ENCODE data around the gene ITM2C. TPM values are rescaled to one million over a fixed set of nuclear protein-coding genes. Genes with fewer than 3 reads are reported as not detected.

The ITM2C gene
- total RNA-seq, 2 experiments from 2014 or later: 43.2 to 43.4 TPM

DNA sequence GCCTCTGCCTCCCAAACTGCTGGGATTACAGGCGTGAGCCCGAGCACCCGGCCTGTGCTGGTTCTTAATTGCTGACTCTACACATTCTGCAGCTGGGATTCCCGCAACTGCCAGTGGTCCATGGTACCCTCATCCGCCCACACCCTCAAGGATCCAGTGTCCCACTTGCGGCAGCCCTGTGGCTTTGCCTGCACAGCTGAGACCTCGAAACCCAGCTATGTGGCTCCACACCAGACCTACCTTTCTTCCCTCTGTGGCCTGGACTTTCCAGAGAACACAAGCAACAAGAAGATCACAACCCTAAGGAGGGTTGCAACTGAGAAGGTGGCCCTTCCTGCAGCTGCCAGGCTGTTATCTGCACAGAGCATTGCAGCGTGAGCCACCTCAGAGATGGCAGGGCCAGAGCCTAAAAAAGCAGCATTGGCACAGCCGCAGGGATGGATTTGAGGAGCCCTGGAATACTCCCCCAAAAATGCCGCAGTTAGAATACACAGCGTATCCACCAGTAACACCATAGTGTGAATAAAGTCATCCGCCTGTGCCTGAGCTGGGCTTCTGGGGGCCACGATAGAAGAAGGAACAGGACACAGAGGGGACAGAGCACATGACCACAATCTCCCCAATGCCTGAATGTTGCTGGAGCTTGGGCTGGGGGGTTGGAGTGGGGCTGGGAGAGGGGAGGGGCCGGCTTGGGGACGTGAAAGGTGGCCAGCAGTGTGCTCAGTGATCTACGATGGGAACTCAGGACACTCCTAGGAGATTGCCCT, 58.4 kb downstream of the ITM2C start:
- ATAC-seq (no peak), DNase-seq (peak; percentile 36)
- intact Hi-C loops (cut with micrococcal nuclease): no loop called here
- H3K4me1 Mint-ChIP-seq (ENCODE audit: low read depth): peaks cover 84% of the 10 kb centered on the region
- TF ChIP-seq CTCF (IDR thresholded peaks at IDR 0.05): no peak
- CTCF ChIA-PET: interaction anchor here (1.6 to 11.4 kb wide), 5 partner anchors 9 to 75 kb away, joined by 4 to 181 read pairs (median 22); no protein-coding TSS in a partner anchor
- H3K4me3 Mint-ChIP-seq: peak overlapping the region; percentile 74
- no peaks in the 10 kb centered on the region for H3K27me3 Mint-ChIP-seq
- H3K27ac Mint-ChIP-seq: peak overlapping the region; percentile 98
- POLR2A ChIA-PET: interaction anchor here (0.8 to 10.0 kb wide), 7 partner anchors 10 to 72 kb away, joined by 3 to 86 read pairs (median 5); no protein-coding TSS in a partner anchor
- no peaks in the 10 kb centered on the region for H3K9me3 Mint-ChIP-seq
- peaks cover 5% of the 10 kb centered on the region for H3K36me3 Mint-ChIP-seq (ENCODE audit: low read depth)

DNA sequence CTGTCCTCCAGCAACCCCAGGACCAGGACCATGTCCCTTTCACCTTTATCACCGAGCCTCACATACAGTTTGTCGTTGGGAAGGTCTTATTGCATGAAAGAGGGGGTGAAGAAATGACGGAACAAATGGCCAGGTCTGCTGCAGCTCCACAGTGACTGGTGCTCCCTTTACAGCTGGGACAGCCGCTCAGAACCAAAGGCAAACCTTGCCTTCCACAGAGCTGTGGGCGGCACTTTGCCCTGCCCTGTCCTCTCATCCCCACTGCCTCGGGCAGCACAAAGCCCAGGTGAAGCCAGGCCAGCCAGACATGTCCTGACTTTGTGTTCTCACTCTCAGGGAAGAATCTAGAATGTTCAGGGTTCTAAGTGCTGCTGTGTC, 59.3 kb downstream of the ITM2C start:
- peaks cover 5% of the 10 kb centered on the region for H3K36me3 Mint-ChIP-seq (ENCODE audit: low read depth)
- DNase-seq: no peak
- ATAC-seq: no peak
- H3K9me3 Mint-ChIP-seq: no peaks in the 10 kb centered on the region
- intact Hi-C loops (cut with micrococcal nuclease): loop anchor here (2.0 kb wide), 3 partner anchors 17 to 61 kb away; no protein-coding TSS in a partner anchor
- no peak for TF ChIP-seq CTCF (IDR thresholded peaks at IDR 0.05)
- CTCF ChIA-PET: interaction anchor here (1.0 to 11.4 kb wide), 14 partner anchors 11 to 128 kb away, joined by 3 to 181 read pairs (median 5); no protein-coding TSS in a partner anchor
- POLR2A ChIA-PET: interaction anchor here (0.8 to 10.0 kb wide), 9 partner anchors 9 to 73 kb away, joined by 3 to 86 read pairs (median 5); no protein-coding TSS in a partner anchor
- peak overlapping the region; percentile 98 for H3K27ac Mint-ChIP-seq
- H3K27me3 Mint-ChIP-seq: no peaks in the 10 kb centered on the region
- peak overlapping the region; percentile 74 for H3K4me3 Mint-ChIP-seq
- H3K4me1 Mint-ChIP-seq (ENCODE audit: low read depth): peaks cover 77% of the 10 kb centered on the region

GRCh38 chr2:230924470-230925341, 60.0 kb downstream of the ITM2C start, which contains the start of gene GPR55:
Gene GPR55 (minus strand): TSS chr2:230925242. CDS start chr2:230910962, 14,280 bp downstream.
- CTCF ChIA-PET: interaction anchor here (1.0 to 11.4 kb wide), 15 partner anchors 10 to 128 kb away, joined by 3 to 181 read pairs (median 4); no protein-coding TSS in a partner anchor
- POLR2A ChIA-PET: interaction anchor here (0.6 to 10.0 kb wide), 15 partner anchors 8 to 73 kb away, joined by 3 to 86 read pairs (median 5); no protein-coding TSS in a partner anchor

GRCh38 chr2:230925443-230925878, 60.7 kb downstream of the ITM2C start:
- intact Hi-C loops (cut with micrococcal nuclease): loop anchor here (2.0 kb wide), 3 partner anchors 19 to 59 kb away; no protein-coding TSS in a partner anchor
- Mint-ChIP-seq H3K9me3 (no peaks in the 10 kb centered on the region), H3K27me3 (no peaks in the 10 kb centered on the region), H3K27ac (peak overlapping the region; percentile 98), H3K4me3 (peak overlapping the region; percentile 74), H3K4me1 (ENCODE audit: low read depth) (peaks cover 66% of the 10 kb centered on the region), H3K36me3 (ENCODE audit: low read depth) (peaks cover 5% of the 10 kb centered on the region)
- POLR2A ChIA-PET: interaction anchor here (0.8 to 10.0 kb wide), 12 partner anchors 13 to 68 kb away, joined by 3 to 86 read pairs (median 6); no protein-coding TSS in a partner anchor
- DNase-seq (peak; percentile 80), ATAC-seq (peak; percentile 34)
- no peak for TF ChIP-seq CTCF (IDR thresholded peaks at IDR 0.05)
- CTCF ChIA-PET: interaction anchor here (0.8 to 11.4 kb wide), 12 partner anchors 12 to 101 kb away, joined by 3 to 181 read pairs (median 8); no protein-coding TSS in a partner anchor

More at GRCh38 chr2:230924470-230925341, 60.0 kb downstream of the ITM2C start, which contains the start of gene GPR55:
- peak within 1 kb of the TSS; percentile 74 for H3K4me3 Mint-ChIP-seq
- peak; percentile 57 for ATAC-seq
- intact Hi-C loops (cut with micrococcal nuclease): loop anchor here (2.0 kb wide), 3 partner anchors 18 to 60 kb away; no protein-coding TSS in a partner anchor
- no peaks in the 10 kb centered on the region for H3K9me3 Mint-ChIP-seq
- peak within 1 kb of the TSS; percentile 98 for H3K27ac Mint-ChIP-seq
- TF ChIP-seq CTCF (IDR thresholded peaks at IDR 0.05): peak; percentile 47
- no peaks in the 10 kb centered on the region for H3K27me3 Mint-ChIP-seq
- H3K4me1 Mint-ChIP-seq (ENCODE audit: low read depth): peaks cover 73% of the 10 kb centered on the region
- peaks cover 5% of the 10 kb centered on the region for H3K36me3 Mint-ChIP-seq (ENCODE audit: low read depth)
- DNase-seq: peak; percentile 89
